Non-pigmented ciliary epithelial cell (primary cell): ENCODE measurements around the gene VRK2.
"Not testable (repeated sequence)": the region's sequence is repeated elsewhere in the genome, so short reads cannot be mapped to it uniquely, and the experiment has no call there.

ENCODE experiments used
- DNase-seq: peaks from one replicate; pipeline ENCODE4 v3.0.0-alpha.2; 2010; ENCODE audit warnings: low read depth

The VRK2 gene

GRCh38 chr2:58168130-58168529, 121.5 kb downstream of the VRK2 start:
- not testable (repeated sequence) for DNase-seq

DNA sequence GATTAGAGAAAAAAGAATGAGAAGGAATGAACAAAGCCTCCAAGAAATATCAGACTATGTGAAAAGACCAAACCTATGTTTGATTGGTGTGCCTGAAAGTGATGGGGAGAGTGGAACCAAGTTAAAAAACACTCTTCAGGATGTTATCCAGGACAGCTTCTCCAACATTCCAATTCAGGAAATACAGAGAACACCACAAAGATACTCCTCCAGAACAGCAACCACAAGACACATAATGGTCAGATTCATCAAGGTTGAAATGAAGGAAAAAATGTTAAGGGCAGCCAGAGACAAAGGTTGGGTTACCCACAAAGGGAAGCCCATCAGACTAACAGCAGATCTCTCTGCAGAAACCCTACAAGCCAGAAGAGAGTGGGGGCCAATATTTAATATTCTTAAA, 123.2 kb downstream of the VRK2 start:
- DNase-seq: not testable (repeated sequence)

- DNase-seq: not testable (repeated sequence)
Measured at GRCh38 chr2:58170334-58170933, 123.8 kb downstream of the VRK2 start.

DNA sequence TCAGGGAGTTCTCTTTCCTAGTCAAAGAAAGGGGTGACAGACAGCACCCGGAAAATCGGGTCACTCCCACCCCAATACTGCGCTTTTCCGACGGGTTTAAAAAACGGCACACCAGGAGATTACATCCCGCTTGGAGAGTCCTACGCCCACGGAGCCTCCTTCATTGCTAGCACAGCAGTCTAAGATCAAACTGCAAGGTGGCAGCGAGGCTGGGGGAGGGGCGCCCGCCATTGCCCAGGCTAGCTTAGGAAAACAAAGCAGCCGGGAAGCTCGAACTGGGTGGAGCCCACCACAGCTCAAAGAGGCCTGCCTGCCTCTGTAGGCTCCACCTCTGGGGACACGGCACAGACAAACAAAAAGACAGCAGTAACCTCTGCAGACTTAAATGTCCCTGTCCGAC, 125.2 kb downstream of the VRK2 start:
- DNase-seq: not testable (repeated sequence)

DNA sequence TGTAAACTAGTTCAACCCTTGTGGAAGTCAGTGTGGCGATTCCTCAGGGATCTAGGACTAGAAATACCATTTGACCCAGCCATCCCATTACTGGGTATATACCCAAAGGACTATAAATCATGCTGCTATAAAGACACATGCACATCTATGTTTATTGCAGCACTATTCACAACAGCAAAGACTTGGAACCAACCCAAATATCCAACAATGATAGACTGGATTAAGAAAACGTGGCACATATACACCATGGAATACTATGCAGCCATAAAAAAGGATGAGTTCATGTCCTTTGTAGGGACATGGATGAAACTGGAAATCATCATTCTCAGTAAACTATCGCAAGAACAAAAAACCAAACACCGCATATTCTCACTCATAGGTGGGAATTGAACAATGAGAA, 130.6 kb downstream of the VRK2 start:
- not testable (repeated sequence) for DNase-seq

DNA sequence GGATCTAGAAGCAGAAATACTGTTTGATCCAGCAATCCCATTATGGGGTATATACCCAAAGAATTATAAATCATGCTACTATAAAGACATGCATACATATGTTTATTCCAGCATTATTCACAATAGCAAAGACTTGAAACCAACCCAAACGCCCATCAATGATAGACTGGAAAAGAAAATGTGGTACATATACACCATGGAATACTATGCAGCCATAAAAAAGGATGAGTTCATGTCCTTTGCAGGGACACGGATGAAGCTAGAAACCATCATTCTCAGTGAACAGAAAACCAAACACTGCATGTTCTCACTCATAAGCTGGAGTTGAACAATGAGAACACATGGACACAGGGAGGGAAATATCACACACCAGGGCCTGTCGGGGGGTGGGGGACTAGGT, 133.6 kb downstream of the VRK2 start:
- not testable (repeated sequence) for DNase-seq

DNA sequence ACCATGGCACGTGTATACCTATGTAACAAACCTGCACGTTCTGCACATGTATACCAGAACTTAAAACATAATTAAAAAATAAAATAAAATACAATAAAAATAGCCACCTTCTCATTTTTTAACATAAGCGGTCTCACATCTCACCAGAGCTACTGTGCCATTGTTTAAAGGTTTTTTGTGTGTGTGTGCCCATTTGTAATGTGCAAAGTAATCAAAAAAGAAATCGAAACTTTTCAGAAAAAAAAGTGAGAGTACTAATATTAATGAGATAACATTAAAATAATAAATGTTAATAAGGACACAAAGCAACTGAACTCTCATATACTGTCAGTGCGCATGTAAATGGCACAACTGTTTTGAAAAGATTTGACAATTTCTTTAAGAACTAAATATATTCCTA, 134.0 kb downstream of the VRK2 start:
- DNase-seq: no peak

DNA sequence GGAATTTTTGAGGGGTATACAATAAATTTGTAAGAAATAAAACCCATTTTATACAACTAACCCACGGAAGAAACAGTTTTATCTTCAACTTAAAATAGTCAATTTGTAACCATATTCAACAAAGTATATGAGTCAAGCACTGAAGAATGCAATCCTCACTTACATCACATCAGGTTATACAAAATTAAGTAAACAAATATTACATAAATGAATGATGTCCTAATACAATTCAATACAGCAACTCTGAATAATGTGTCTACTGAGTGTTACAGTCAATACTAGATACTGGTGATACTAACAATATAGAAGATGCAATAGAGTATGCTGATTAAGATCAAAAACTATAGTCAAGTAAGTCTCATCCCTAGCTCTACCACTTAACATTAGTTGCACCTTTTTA, 135.9 kb downstream of the VRK2 start:
- DNase-seq: peak; percentile 3

GRCh38 chr2:58186501-58186900, 139.9 kb downstream of the VRK2 start:
- DNase-seq: no peak

GRCh38 chr2:58187022-58187421, 140.4 kb downstream of the VRK2 start:
- not testable (repeated sequence) for DNase-seq

DNA sequence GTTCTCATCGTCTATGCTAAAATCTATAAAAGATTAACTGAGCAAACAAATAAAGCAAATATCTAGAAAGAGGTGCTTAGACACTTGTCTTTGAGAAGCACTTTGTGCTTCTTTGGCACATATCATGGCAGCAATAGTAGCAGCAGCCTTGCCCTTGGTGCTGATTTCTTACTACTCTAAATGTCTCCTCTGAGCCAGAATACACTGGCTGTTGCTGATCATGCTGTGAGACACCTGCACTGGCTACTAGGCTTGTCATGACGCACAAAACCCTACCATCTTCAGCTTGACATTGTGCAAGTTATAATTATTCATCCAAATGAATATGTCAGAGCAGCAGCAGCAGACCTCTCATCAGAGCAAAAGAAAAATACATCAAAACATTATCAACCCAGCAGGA, 147.9 kb downstream of the VRK2 start:
- DNase-seq: no peak

- no peak for DNase-seq
Measured at GRCh38 chr2:58195662-58196061, 149.1 kb downstream of the VRK2 start.

DNA sequence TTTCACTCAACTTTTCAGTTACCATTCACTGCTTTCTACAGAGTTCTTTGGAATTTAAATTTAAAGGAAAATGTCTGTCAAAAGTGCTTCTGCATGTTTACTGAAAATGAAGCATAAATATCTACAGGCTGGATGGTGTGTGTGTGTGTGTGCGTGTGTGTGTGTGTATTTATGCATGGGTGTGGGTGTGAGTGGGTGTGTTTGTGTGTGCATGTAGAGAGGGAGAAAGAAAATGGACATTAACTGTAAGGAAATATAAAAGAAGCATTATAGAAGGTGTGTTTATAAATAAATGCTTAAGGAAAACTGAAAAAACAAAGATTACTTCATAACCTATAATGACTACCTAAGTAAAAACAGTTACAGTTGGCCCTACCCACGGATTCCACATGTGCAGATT, 151.3 kb downstream of the VRK2 start:
- DNase-seq: no peak

- no peak for DNase-seq
Measured at GRCh38 chr2:58202404-58202803, 155.8 kb downstream of the VRK2 start.

DNA sequence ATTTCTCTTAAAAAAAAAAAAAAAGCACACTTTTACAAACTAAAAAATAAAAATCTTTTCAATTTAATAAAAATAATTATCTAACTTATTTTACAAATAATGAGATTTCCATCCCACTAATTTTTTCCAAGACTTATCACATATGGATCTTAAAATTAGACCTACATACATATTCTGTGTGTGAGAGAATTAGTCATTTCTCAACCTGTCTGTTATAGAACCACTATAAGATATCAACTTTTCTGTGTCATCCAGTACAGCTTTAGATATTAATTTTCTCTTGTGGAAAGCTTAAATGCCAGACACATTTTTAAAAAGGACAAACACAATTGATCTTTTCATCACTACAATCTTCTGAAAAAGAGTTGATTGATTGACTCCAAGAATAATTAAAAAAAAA, 156.4 kb downstream of the VRK2 start:
- no peak for DNase-seq

DNA sequence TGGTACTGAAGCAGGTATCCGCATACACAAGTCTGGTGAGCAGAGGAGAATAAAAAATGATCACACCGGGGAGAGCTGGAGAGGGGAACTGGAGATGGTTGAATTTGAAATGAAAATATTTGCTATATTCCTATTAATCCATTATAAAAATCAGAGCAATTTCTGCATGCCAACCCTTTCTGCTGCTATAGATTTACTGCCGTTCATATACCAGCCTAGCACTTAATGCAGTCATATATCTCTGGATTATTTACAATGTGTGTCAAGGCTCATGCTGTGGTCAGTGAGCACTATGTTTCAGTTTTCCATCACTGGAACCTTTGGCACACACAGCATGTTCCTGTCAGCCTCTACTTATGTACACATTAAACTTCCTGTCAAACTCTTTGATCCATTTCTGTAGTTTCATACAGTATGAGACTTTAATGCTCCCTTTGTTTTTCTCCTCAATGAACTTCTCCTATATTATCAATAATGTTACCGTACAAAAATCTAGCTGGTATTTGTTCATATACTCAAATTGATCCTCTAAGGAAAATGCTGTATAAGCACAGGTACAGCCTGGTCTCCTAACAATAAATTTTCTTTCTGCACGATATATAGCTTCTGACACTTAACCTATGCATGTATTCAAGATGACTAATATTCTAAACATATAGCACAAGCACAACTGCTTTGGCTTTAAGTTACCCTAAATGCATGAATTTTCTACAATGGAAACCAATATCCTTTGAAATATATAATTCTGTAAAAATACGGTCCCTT, 157.8 kb downstream of the VRK2 start:
- DNase-seq: no peak

- no peak for DNase-seq
Measured at GRCh38 chr2:58206785-58207184, 160.2 kb downstream of the VRK2 start.

DNA sequence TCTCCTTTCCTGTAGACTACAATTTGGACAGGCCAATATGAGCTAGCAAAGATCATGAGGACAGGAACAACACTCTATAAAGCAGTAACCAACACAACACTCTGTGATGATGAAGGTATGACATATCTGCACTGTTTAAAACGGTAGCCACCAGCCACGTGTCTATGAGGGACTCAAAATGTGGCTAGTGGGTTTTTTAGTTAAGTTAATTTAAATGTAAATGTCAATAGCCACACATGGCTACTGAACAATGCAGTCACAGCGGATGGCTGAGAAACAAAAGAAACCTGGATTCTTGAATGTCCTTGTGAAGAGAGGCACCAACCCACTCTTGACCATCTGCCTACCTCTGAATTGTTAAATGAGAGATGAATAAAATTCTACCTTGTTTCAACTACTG, 160.6 kb downstream of the VRK2 start:
- no peak for DNase-seq
